ENCODE data around the gene DDO.

DDO gene

GRCh38 chr6:110398778-110399177 is 16.6 kb downstream of the DDO start:
- H3K27ac ChIP-seq (ENCODE audit: low read depth, low read length), result no peak overlapping the region
- H3K27me3 ChIP-seq (ENCODE audit: control insufficient read depth, insufficient read depth, low read length), result no peaks in the 10 kb centered on the region
- H3K9me3 ChIP-seq (ENCODE audit: control insufficient read depth, insufficient read depth, low read depth, low read length), result no peaks in the 10 kb centered on the region; the same call in 1 of the 2 replicates
- no peaks in the 10 kb centered on the region for H3K36me3 ChIP-seq (ENCODE audit: control insufficient read depth, insufficient read depth, low read length)
- no peaks in the 10 kb centered on the region for H3K4me1 ChIP-seq (ENCODE audit: control insufficient read depth, insufficient read depth, low read length)
- H3K9ac ChIP-seq (ENCODE audit: low read length), result no peak overlapping the region
- H3K4me3 ChIP-seq (ENCODE audit: low read depth, low read length), result no peak overlapping the region

DNA sequence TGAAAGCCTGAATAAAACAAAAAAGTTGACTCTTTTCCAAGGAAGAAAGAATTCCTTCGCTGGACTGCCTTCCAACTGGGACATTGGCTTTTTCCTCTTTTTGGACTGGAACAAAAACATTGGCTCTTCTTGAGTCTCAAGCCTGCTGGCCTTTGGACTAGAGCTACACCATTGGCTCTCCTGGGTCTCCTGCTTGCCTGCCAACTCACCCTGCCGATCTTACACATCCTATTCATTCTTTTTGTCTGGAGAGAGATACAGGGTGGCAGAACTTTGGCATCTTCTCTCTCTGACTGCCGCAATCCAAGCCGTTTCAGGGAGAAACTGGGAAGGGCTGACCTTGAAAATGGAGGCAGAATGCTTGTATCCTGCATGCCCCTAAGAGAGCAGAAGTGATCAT is 20.2 kb downstream of the DDO start:
- Histone ChIP-seq H3K9me3 (ENCODE audit: control insufficient read depth, insufficient read depth, low read depth, low read length) (no peaks in the 10 kb centered on the region; the same call in 1 of the 2 replicates), H3K27me3 (ENCODE audit: control insufficient read depth, insufficient read depth, low read length) (no peaks in the 10 kb centered on the region), H3K4me3 (ENCODE audit: low read depth, low read length) (no peak overlapping the region), H3K36me3 (ENCODE audit: control insufficient read depth, insufficient read depth, low read length) (no peaks in the 10 kb centered on the region), H3K4me1 (ENCODE audit: control insufficient read depth, insufficient read depth, low read length) (no peaks in the 10 kb centered on the region), H3K27ac (ENCODE audit: low read depth, low read length) (no peak overlapping the region), H3K9ac (ENCODE audit: low read length) (no peak overlapping the region)

DNA sequence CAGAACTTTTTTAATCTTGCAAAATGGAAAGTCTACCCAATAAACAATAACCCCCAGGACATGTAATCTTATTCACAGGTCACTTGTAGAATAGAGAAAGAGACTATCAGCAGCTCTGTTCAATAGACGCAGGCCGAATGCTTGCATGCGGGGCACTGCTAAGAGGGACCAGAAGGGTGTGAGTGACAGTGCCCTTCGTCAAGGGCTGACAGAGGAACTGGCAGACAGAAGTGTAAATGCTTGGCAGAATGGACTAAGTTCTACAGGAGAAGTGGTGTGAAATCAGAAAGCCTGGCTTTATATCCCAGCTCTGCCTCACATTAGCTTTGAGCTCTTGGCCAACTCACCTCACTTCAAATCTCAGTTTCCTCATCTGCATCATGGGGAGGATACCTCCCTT is 21.0 kb downstream of the DDO start:
- no peak overlapping the region for H3K9ac ChIP-seq (ENCODE audit: low read length)
- H3K27me3 ChIP-seq (ENCODE audit: control insufficient read depth, insufficient read depth, low read length), result no peaks in the 10 kb centered on the region
- H3K36me3 ChIP-seq (ENCODE audit: control insufficient read depth, insufficient read depth, low read length), result no peaks in the 10 kb centered on the region
- H3K4me1 ChIP-seq (ENCODE audit: control insufficient read depth, insufficient read depth, low read length), result no peaks in the 10 kb centered on the region
- H3K4me3 ChIP-seq (ENCODE audit: low read depth, low read length), result no peak overlapping the region
- no peak overlapping the region for H3K27ac ChIP-seq (ENCODE audit: low read depth, low read length)
- no peaks in the 10 kb centered on the region; the same call in 1 of the 2 replicates for H3K9me3 ChIP-seq (ENCODE audit: control insufficient read depth, insufficient read depth, low read depth, low read length)

GRCh38 chr6:110392727-110393126 is 22.6 kb downstream of the DDO start:
- no peaks in the 10 kb centered on the region for H3K27me3 ChIP-seq (ENCODE audit: control insufficient read depth, insufficient read depth, low read length)
- no peaks in the 10 kb centered on the region for H3K4me1 ChIP-seq (ENCODE audit: control insufficient read depth, insufficient read depth, low read length)
- no peak overlapping the region for H3K4me3 ChIP-seq (ENCODE audit: low read depth, low read length)
- H3K27ac ChIP-seq (ENCODE audit: low read depth, low read length), result no peak overlapping the region
- no peaks in the 10 kb centered on the region for H3K36me3 ChIP-seq (ENCODE audit: control insufficient read depth, insufficient read depth, low read length)
- no peaks in the 10 kb centered on the region; the same call in 1 of the 2 replicates for H3K9me3 ChIP-seq (ENCODE audit: control insufficient read depth, insufficient read depth, low read depth, low read length)
- no peak overlapping the region for H3K9ac ChIP-seq (ENCODE audit: low read length)

GRCh38 chr6:110390404-110390803 is 25.0 kb downstream of the DDO start:
- Histone ChIP-seq H3K36me3 (ENCODE audit: control insufficient read depth, insufficient read depth, low read length) (no peaks in the 10 kb centered on the region), H3K4me3 (ENCODE audit: low read depth, low read length) (no peak overlapping the region), H3K9ac (ENCODE audit: low read length) (no peak overlapping the region), H3K27me3 (ENCODE audit: control insufficient read depth, insufficient read depth, low read length) (no peaks in the 10 kb centered on the region), H3K27ac (ENCODE audit: low read depth, low read length) (no peak overlapping the region), H3K9me3 (ENCODE audit: control insufficient read depth, insufficient read depth, low read depth, low read length) (no peaks in the 10 kb centered on the region), H3K4me1 (ENCODE audit: control insufficient read depth, insufficient read depth, low read length) (peaks cover 9% of the 10 kb centered on the region; the same call in 1 of the 2 replicates)

DNA sequence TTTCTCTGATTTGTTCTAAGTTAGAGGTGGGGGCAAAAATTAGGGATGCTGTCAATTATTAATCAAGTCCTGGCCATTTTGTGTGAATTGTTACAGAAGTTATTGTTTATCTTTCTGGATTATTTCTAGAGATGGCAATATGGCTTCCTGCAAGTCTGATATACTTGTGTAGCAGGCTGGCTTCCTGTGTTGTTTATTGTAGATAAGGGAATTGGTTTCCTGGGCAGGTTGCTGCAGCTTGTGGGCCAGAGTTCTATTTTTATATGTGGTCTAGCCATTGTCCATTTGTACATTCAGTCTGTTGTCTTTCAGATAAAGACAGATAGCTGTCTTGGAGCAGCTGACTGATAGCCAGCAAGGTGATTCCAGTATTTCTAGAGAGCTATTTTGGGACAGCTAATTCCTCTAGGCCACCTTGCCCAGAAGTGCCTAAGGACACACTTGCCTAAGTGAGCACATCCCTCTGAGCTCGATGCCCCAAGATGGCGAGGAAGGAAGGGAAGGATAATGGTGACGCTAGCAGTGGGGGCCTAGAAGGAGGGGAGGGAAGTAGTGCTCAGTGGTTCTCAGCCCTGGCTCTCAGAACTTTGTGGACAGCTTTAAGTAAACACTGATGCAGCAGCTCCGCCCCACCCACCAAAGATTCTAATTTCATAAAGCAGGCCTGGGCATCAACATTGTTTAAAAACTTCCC is 25.5 kb downstream of the DDO start:
- Histone ChIP-seq H3K9me3 (ENCODE audit: control insufficient read depth, insufficient read depth, low read depth, low read length) (no peaks in the 10 kb centered on the region), H3K36me3 (ENCODE audit: control insufficient read depth, insufficient read depth, low read length) (no peaks in the 10 kb centered on the region), H3K27me3 (ENCODE audit: control insufficient read depth, insufficient read depth, low read length) (no peaks in the 10 kb centered on the region), H3K9ac (ENCODE audit: low read length) (no peak overlapping the region), H3K4me1 (ENCODE audit: control insufficient read depth, insufficient read depth, low read length) (peaks cover 9% of the 10 kb centered on the region; the same call in 1 of the 2 replicates), H3K27ac (ENCODE audit: low read depth, low read length) (no peak overlapping the region), H3K4me3 (ENCODE audit: low read depth, low read length) (no peak overlapping the region)

DNA sequence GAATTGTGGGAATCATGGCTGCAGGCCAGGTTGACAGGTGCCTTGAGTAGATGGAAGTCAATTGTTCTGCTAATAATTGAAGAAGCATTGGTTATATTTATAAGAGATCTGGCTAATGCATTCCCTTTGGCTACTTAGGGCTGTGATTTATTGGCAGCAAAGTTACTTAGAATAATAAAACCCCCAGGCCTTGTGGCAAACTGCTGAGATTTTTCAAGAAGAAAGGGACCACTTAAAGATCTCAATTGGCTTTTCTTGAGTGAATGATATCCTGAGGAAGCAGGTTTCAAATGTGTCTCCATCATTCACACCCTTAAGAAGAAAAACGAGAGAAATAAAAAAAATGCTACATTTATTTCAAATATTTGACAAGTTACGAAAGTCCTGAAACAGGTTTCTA is 27.4 kb downstream of the DDO start:
- H3K36me3 ChIP-seq (ENCODE audit: control insufficient read depth, insufficient read depth, low read length), result no peaks in the 10 kb centered on the region
- no peak overlapping the region for H3K27ac ChIP-seq (ENCODE audit: low read depth, low read length)
- no peaks in the 10 kb centered on the region for H3K9me3 ChIP-seq (ENCODE audit: control insufficient read depth, insufficient read depth, low read depth, low read length)
- no peaks in the 10 kb centered on the region for H3K27me3 ChIP-seq (ENCODE audit: control insufficient read depth, insufficient read depth, low read length)
- no peak overlapping the region for H3K9ac ChIP-seq (ENCODE audit: low read length)
- H3K4me1 ChIP-seq (ENCODE audit: control insufficient read depth, insufficient read depth, low read length), result peaks cover 9% of the 10 kb centered on the region; the same call in 1 of the 2 replicates
- no peak overlapping the region for H3K4me3 ChIP-seq (ENCODE audit: low read depth, low read length)

GRCh38 chr6:110385458-110385863 is 29.9 kb downstream of the DDO start:
- Histone ChIP-seq H3K4me1 (ENCODE audit: control insufficient read depth, insufficient read depth, low read length) (peaks cover 9% of the 10 kb centered on the region; the same call in 1 of the 2 replicates), H3K9ac (ENCODE audit: low read length) (no peak overlapping the region), H3K27me3 (ENCODE audit: control insufficient read depth, insufficient read depth, low read length) (no peaks in the 10 kb centered on the region), H3K27ac (ENCODE audit: low read depth, low read length) (no peak overlapping the region), H3K4me3 (ENCODE audit: low read depth, low read length) (no peak overlapping the region), H3K9me3 (ENCODE audit: control insufficient read depth, insufficient read depth, low read depth, low read length) (no peaks in the 10 kb centered on the region), H3K36me3 (ENCODE audit: control insufficient read depth, insufficient read depth, low read length) (no peaks in the 10 kb centered on the region)

DNA sequence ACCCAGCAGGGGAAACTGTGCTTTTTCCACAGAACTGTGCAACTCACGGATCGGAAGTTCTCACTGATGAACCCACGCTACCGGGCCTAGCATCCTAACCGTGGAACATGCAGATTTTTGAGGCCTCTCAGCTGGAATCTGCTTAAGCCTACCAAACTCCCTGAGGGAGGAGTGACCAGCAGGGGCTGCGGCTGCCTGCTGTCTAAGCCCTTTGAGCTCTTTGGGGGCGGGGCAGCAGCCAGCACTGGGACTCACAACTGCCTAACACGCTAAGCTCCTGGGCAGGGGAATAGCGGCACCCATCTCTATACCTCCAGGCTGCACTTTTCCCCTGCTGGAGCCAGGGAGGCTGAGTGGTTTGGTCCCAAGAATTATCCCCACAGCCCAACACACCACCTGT is 36.8 kb downstream of the DDO start:
- peaks cover 4% of the 10 kb centered on the region; the same call in 1 of the 2 replicates for H3K4me1 ChIP-seq (ENCODE audit: control insufficient read depth, insufficient read depth, low read length)
- H3K36me3 ChIP-seq (ENCODE audit: control insufficient read depth, insufficient read depth, low read length), result no peaks in the 10 kb centered on the region
- no peak overlapping the region for H3K4me3 ChIP-seq (ENCODE audit: low read depth, low read length)
- no peak overlapping the region for H3K27ac ChIP-seq (ENCODE audit: low read depth, low read length)
- H3K27me3 ChIP-seq (ENCODE audit: control insufficient read depth, insufficient read depth, low read length), result no peaks in the 10 kb centered on the region
- no peak overlapping the region for H3K9ac ChIP-seq (ENCODE audit: low read length)
- H3K9me3 ChIP-seq (ENCODE audit: control insufficient read depth, insufficient read depth, low read depth, low read length), result no peaks in the 10 kb centered on the region

DNA sequence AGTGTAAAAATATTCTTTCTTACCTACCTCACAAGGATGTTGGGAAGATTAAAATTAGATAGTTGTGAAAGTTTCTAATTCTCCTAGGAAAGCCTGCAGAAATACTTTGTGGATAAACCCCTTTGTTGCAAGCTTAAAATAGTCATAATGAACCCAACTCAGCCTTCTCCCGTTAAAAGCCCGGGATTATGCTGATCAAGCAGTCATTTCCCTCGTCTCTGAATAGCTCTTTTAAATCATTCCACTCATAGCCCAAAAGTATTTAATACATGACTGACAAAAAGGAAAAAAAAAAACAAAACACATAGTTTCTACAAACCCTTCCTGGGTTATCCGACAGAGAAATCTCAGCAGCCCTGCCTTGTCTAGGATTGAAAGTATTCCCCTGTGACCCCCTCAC is 46.3 kb downstream of the DDO start:
- Histone ChIP-seq H3K27me3 (ENCODE audit: control insufficient read depth, insufficient read depth, low read length) (no peaks in the 10 kb centered on the region), H3K4me1 (ENCODE audit: control insufficient read depth, insufficient read depth, low read length) (peaks cover 18% of the 10 kb centered on the region), H3K9me3 (ENCODE audit: control insufficient read depth, insufficient read depth, low read depth, low read length) (no peaks in the 10 kb centered on the region), H3K9ac (ENCODE audit: low read length) (no peak overlapping the region), H3K27ac (ENCODE audit: low read depth, low read length) (no peak overlapping the region), H3K36me3 (ENCODE audit: control insufficient read depth, insufficient read depth, low read length) (no peaks in the 10 kb centered on the region), H3K4me3 (ENCODE audit: low read depth, low read length) (no peak overlapping the region)

GRCh38 chr6:110368284-110368683 is 47.1 kb downstream of the DDO start:
- Histone ChIP-seq H3K4me3 (ENCODE audit: low read depth, low read length) (no peak overlapping the region), H3K36me3 (ENCODE audit: control insufficient read depth, insufficient read depth, low read length) (no peaks in the 10 kb centered on the region), H3K27me3 (ENCODE audit: control insufficient read depth, insufficient read depth, low read length) (no peaks in the 10 kb centered on the region), H3K9me3 (ENCODE audit: control insufficient read depth, insufficient read depth, low read depth, low read length) (no peaks in the 10 kb centered on the region), H3K27ac (ENCODE audit: low read depth, low read length) (no peak overlapping the region), H3K4me1 (ENCODE audit: control insufficient read depth, insufficient read depth, low read length) (peaks cover 18% of the 10 kb centered on the region), H3K9ac (ENCODE audit: low read length) (no peak overlapping the region)
